NCI-H1436 treated with DMSO at 0.1 percent for 48 hours (cell line): ENCODE measurements around the gene WDR41.
"Not testable (repeated sequence)": the region's sequence is repeated elsewhere in the genome, so short reads cannot be mapped to it uniquely, and the experiment has no call there.

Experiments used
- DNase-seq: peaks from one replicate; lab custom pipeline; 2025; lab: John Stamatoyannopoulos, UW

Gene WDR41, protein sequence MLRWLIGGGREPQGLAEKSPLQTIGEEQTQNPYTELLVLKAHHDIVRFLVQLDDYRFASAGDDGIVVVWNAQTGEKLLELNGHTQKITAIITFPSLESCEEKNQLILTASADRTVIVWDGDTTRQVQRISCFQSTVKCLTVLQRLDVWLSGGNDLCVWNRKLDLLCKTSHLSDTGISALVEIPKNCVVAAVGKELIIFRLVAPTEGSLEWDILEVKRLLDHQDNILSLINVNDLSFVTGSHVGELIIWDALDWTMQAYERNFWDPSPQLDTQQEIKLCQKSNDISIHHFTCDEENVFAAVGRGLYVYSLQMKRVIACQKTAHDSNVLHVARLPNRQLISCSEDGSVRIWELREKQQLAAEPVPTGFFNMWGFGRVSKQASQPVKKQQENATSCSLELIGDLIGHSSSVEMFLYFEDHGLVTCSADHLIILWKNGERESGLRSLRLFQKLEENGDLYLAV

DNA sequence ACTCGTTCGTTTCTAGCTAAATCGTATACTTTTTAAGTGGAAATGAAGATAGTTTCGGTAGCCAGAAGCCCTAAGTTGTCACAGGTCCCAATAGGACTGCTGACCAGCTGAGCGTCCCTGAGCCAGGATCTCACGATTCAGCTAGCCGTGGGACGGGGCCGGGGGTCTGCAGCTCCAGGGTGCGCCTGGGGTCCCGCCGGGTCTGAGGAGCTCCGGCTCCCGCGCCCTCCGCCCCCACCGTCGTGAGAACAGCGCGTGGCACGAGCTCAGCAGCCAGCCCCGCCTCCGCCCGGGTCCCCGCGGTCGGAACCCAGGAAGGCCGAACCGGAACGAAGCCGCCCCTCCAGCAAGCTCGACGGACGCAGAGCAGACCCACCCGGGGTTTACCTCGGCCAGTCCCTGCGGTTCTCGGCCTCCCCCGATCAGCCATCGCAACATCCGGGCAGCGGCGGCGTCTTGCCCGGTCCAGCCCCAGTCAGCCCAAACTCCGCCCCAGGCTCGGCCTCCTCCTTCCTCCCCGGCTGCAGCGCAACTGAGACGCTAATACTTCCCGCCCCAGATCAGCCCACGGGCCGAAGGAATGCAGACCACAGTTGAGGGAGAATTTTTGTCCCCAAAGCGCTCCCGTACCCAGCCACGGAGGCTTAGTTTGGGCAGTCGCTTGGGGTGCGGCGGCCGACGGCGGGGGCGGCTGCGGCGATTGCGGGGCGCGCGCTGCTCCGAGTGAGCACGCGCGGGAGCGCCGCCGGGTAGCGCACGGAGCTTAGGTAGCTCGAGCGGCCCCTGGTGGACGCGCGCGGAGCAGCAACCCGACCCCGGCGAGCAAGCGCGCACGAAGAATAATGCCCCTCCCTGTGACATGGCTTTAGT is at the start of gene WDR41:
TSS of gene WDR41 (minus strand) at position 534 of the 870 bp plus-strand sequence. CDS start at position 438, 96 bp downstream.
- peak; percentile 1 for DNase-seq

DNA sequence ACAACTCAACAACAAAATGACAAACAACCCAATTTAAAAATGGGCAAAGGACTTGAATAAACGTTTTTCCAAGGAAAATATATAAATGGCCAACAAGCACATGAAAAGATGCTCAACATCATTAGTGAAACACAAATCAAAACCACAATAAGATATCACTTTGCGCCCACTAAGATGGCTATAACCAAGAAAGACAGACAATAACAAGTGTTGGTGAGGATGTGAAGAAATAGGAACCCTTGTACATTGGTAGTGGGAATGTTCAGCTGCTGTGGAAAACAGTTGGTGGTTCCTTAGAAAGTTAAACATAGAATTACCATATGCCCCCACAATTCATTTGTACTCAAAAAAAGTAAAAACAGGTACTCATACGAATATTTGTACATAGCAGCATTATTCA is 39.2 kb upstream of the WDR41 start:
- DNase-seq: no peak

DNA sequence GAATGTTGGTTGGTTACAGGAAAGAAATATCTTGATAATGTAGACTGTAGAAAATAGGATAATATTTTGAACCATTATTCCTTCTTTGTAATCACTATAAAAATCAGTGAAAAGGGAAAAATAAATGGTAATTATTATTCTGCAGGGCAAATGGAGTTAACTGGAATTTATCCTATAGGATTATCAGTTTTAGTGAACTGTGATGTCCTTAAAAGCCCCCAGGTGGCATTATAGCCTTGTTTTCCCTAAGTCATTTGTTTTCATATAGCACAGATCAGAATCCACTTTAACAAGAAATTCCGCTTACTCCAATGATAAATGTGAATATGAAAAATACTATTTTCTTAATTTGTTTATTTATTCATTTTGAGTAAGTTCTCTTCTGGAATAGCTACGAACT is 26.2 kb upstream of the WDR41 start:
- no peak for DNase-seq

DNA sequence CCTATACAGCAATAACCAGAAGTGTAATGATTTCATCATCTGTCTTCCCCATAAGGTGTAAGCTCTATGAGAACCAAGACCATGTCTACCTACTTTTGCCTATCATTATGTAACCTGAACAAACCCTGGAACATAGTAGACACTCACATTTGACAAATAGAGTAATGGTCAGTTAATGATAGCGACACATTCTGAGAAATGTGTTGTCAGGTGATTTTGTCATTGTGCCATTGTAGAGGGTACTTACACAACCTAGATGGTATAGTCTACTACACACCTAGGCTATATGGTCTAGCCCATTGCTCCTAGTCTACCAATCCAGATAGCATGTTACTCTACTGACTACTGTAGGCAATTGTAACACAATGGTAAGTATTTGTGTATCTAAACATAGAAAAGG is 22.3 kb upstream of the WDR41 start:
- no peak for DNase-seq

DNA sequence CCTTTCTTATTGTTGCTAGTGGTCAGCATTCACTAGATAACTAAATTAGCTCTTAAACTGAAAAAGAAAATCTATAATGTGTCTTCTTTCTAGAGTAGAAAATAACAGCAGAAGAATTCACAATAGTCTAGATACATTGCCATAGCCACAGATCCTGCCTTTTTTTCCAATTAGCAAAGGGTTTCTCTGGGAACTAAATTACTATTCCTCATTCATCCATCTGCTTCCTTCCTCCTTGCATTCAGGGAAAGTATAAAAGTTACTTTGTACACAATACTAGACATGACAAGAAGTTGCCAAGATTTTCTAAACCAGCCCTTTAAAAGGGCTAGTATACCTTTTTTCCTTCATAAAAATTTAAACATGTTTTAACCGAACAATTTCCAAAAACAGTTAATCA is 21.2 kb upstream of the WDR41 start:
- DNase-seq: no peak

- not testable (repeated sequence) for DNase-seq
These were observed 9.0 kb upstream of the WDR41 start for GRCh38 chr5:77501132-77501531.

DNA sequence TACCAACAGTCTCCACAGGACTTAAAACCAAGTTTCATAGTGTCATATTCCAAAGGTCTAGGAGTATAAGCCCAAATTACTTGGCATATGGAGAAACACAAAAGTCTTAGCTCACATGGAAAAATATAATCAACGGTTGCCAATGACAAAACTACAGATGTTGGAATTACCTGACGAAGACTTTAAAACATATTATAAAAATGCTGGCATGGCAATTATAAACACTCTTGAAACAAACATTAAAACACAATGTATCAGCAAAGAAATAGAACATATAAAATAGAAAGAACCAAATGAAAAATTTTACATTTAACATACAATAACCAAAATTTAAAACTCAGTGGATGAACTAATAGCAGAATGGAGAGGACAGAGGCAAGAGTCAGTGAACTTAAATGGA is 7.9 kb upstream of the WDR41 start:
- no peak for DNase-seq

GRCh38 chr5:77499441-77499840 is 7.3 kb upstream of the WDR41 start:
- DNase-seq: no peak

- DNase-seq: no peak
These were observed 6.8 kb upstream of the WDR41 start for GRCh38 chr5:77498952-77499351.

- DNase-seq: no peak
These were observed 2.8 kb upstream of the WDR41 start for GRCh38 chr5:77494935-77495334.

GRCh38 chr5:77492653-77493000 is 511 bp upstream of the WDR41 start:
- DNase-seq: no peak

DNA sequence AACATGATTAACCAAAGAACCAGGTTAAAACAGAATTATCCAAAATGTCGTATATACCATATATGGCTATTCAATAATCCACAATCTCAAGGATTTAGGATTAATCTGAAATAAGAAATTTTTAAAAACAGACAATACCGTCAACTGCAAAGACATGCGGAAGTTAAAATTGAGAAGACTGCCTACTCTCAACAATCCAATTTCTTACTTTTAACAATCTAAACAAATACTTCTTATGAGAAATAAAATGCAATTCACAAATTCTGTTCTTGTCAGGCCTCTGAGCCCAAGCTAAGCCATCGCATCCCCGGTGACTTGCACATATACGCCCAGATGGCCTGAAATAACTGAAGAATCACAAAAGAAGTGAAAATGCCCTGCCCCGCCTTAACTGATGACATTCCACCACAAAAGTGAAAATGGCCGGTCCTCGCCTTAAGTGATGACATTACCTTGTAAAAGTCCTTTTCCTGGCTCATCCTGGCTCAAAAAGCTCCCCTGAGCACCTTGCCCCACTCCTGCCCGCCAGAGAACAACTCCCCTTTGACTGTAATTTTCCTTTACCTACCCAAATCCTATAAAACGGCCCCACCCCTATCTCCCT is 1.3 kb downstream of the WDR41 start:
- DNase-seq: not testable (repeated sequence)

DNA sequence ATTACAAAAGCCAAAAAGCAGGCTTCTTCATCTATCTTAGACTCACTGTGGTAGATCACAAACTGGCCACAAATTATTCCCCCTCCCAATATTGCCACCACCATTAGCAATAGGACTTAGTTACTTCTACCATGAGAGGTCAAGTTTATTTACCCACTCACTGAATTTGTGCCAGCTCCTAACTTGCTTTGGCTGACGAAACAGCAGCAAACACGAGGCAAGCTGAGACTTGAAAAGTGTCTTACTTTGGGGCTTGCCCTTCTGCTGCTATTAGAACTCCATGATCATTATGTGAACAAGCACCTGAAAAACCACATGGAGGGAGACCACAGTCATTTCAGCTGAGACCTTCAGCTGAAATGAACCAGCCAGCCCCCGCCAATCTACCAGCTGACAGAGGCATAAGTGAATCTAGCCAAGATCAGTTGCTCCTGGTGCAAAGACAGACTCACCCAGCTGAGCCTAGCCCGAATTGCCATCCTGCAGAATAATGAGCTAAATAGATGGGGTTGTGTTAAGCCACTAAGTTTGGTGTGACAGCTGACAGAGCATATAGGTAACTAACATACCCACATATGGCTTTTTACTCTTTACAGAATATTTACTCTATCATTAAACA is 5.7 kb downstream of the WDR41 start:
- no peak for DNase-seq

- DNase-seq: no peak
These were observed 8.4 kb downstream of the WDR41 start for GRCh38 chr5:77483682-77484081.

DNA sequence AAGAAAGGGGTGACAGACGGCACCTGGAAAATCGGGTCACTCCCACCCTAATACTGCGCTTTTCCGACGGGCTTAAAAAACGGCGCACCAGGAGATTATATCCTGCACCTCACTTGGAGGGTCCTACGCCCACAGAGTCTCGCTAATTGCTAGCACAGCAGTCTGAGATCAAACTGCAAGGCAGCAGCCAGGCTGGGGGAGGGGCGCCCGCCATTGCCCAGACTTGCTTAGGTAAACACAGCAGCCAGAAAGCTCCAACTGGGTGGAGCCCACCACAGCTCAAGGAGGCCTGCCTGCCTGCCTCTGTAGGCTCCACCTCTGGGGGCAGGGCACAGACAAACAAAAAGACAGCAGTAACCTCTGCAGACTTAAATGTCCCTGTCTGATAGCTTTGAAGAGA is 17.1 kb downstream of the WDR41 start:
- not testable (repeated sequence) for DNase-seq

GRCh38 chr5:77468875-77469274 is 23.2 kb downstream of the WDR41 start:
- DNase-seq: not testable (repeated sequence)

DNA sequence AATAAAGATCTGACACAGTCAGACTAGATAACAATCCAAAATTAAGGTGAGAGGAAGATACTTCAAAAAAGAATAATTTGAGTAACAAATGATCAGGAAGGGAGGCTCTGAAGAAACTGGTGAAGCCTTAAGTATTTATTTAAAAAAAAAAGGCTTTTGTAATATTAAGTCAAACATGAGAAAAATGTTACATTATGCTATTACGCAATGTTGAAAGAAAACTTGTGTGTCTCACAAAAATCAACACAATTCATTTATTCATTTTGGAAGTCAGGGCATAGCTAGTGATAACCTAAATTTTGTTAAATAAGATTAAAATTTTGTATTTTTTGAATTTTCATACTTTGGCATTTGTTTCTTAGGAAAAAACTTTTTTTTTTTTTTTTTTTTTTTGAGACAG is 28.2 kb downstream of the WDR41 start:
- DNase-seq: no peak

GRCh38 chr5:77461287-77461686 is 30.8 kb downstream of the WDR41 start:
- DNase-seq: no peak

DNA sequence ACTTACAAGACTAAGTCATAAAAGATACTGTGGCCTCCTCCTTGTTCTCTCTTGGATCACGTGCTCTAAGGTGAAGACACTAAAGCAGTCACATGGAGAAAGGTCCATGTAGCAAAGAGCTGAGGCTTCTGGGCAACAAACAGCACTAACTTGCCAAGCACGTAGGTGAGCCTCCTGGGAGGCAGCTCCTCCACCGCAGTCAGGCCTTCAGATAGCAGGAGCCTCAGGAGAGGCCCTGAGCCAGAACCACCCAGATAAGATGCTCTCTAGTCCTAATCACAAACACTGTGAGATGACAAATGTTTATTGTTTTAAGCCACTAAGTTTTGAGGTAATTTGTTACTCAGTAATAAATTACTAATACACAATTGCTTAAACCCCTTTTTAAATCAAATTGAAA is 38.0 kb downstream of the WDR41 start:
- no peak for DNase-seq

GRCh38 chr5:77452351-77452750 is 39.8 kb downstream of the WDR41 start:
- DNase-seq: no peak

DNA sequence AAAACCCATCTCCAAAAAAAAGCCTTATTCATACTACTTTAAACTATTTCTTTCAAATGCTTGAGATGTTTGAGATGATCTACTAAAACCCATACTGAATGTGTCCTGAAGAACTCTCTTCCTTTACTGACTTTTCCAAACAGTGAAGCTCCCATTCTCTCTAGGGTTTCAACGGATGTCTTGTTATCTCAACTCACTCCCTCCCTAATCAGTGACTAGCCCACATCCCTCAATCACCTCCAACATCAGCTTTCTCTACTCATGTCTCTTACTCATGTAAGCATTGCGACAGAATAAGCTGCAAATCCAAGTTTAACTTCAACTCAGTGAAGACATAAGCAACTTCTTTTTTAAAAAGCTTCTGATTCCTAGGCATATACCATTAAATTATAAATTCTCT is 42.1 kb downstream of the WDR41 start:
- no peak for DNase-seq

- no peak for DNase-seq
These were observed 42.8 kb downstream of the WDR41 start for GRCh38 chr5:77449277-77449676.
